GM20000 (cell line): ENCODE results near the gene GEMIN4.
A peak's percentile ranks its signal among the peaks of the same experiment; 100 is the strongest.
"Not testable (repeated sequence)": the region's sequence is repeated elsewhere in the genome, so short reads cannot be mapped to it uniquely, and the experiment has no call there.

Experiments used
- DNase-seq: peaks from one replicate; pipeline ENCODE4 v3.0.0; 2012; ENCODE audit warnings: low spot score
- CTCF ChIP-seq: IDR thresholded peaks from 2 replicates; pipeline ENCODE4 v1.5.1; 2012; ENCODE audit warnings: mild to moderate bottlenecking, control low read depth; ENCODE audit errors: extremely low read depth, missing control alignments

The GEMIN4 gene

GRCh38 chr17:788551-788950, 36.5 kb upstream of the GEMIN4 start:
- no peak for TF ChIP-seq CTCF
- no peak for DNase-seq

- no peak for DNase-seq
- TF ChIP-seq CTCF = no peak
Measured at GRCh38 chr17:787641-788221, 35.7 kb upstream of the GEMIN4 start.

GRCh38 chr17:785901-786300, 33.8 kb upstream of the GEMIN4 start:
- DNase-seq = not testable (repeated sequence)

- no peak for TF ChIP-seq CTCF
- DNase-seq = no peak
Measured at GRCh38 chr17:784143-784542, 32.1 kb upstream of the GEMIN4 start.

- TF ChIP-seq CTCF = no peak
- DNase-seq = peak; percentile 97
Measured at GRCh38 chr17:781805-782731, 30.0 kb upstream of the GEMIN4 start, which contains the start of the genes GLOD4 and MRM3. TSS of gene GLOD4 (minus strand) at chr17:782280. CDS start at chr17:782255, 25 bp downstream. TSS of gene MRM3 (plus strand) at chr17:782353. CDS start at chr17:782379, 26 bp downstream.

- no peak for DNase-seq
- no peak for TF ChIP-seq CTCF
Measured at GRCh38 chr17:778096-778495, 26.0 kb upstream of the GEMIN4 start.

- no peak for TF ChIP-seq CTCF
- DNase-seq = no peak
Measured at GRCh38 chr17:774313-774584, 22.2 kb upstream of the GEMIN4 start.
